ENCODE measurements around the gene SLC40A1. TPM values are rescaled to one million over a fixed set of nuclear protein-coding genes. Genes with fewer than 3 reads are reported as not detected.

SLC40A1 gene
- total and polyA plus RNA-seq, 10 of the 15 experiments (the other 5 are each of a cell fraction or from before 2014, with no cell fraction given) = 0.01 to 0.38 (median 0.08) TPM; not detected in 7

DNA sequence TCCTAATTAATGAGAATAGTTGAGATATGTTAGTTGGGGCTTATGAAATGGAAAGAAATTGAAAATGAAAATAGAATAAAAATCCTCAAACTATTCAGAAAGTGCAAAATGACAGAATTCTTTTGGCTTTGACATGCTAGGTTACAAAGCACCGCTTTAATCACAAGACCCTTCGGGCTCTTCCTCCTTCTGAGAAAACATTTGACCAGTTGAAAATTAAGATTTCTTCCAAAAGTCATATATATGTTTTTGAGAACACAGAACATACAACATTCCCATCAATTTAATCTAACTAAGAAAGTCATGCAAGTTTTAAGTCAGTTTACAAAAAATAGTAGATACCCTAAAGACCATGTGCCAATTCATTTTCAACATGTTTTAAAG, 2.2 kb upstream of the SLC40A1 start:
- SMC1A ChIA-PET (ENCODE audit: uncharacterized antibody, unreplicated experiment) = no interaction called here
- H3K9ac ChIP-seq (ENCODE audit: control insufficient read depth, insufficient read depth, low read length) = no peak overlapping the region
- H3K9me3 ChIP-seq (replicated peaks; ENCODE audit: control insufficient read depth, insufficient read depth, low read length) = no peaks in the 10 kb centered on the region
- BruUV-seq (replicated peaks) = no TSS peak
- RAD21 ChIA-PET (ENCODE audit: unreplicated experiment) = no interaction called here
- H3K4me3 ChIP-seq = no peak overlapping the region
- H3K27me3 ChIP-seq (replicated peaks in 1 of 2; ENCODE audit: control insufficient read depth in 2 of 2, insufficient read depth in 2 of 2, low read length in 1 of 2) = peaks cover 10 to 13% of the 10 kb centered on the region in 2 experiments
- no peak for TF ChIP-seq CHD1 (IDR thresholded peaks at IDR 0.05; ENCODE audit: low read depth, low read length)
- ATAC-seq (no peak), FAIRE-seq (no peak), DNase-seq (ENCODE audit: low read depth, low spot score) (no peak)
- no peak overlapping the region for H3K27ac ChIP-seq (ENCODE audit: control insufficient read depth, insufficient read depth)
- CTCF ChIA-PET = no interaction called here
- 24% methylated on average over 2 of the region's 2 CpGs for WGBS (ENCODE audit: insufficient coverage, insufficient replicate concordance, low lambda C conversion rate, missing lambda C conversion rate)
- no peaks in the 10 kb centered on the region for H3K4me1 ChIP-seq (ENCODE audit: control insufficient read depth, insufficient read depth, low read length)
- POLR2A ChIA-PET = no interaction called here
- no peaks in the 10 kb centered on the region for H3K36me3 ChIP-seq (ENCODE audit: control insufficient read depth in 2 of 2, insufficient read depth in 2 of 2, low read length in 1 of 2)
- no peaks in the 10 kb centered on the region for H4K20me1 ChIP-seq (ENCODE audit: control insufficient read depth, insufficient read depth)
- H3K79me2 ChIP-seq (ENCODE audit: control insufficient read depth, insufficient read depth, low read length) = no peaks in the 10 kb centered on the region
- in situ Hi-C loops (cut with MboI) (no loop called here), intact Hi-C loops (cut with micrococcal nuclease; ENCODE audit: unreplicated experiment) (no loop called here)
- H3K4me2 ChIP-seq (ENCODE audit: control insufficient read depth, insufficient read depth) = no peak overlapping the region
- H2AFZ ChIP-seq (ENCODE audit: control insufficient read depth, low read depth, low read length) = no peak overlapping the region

DNA sequence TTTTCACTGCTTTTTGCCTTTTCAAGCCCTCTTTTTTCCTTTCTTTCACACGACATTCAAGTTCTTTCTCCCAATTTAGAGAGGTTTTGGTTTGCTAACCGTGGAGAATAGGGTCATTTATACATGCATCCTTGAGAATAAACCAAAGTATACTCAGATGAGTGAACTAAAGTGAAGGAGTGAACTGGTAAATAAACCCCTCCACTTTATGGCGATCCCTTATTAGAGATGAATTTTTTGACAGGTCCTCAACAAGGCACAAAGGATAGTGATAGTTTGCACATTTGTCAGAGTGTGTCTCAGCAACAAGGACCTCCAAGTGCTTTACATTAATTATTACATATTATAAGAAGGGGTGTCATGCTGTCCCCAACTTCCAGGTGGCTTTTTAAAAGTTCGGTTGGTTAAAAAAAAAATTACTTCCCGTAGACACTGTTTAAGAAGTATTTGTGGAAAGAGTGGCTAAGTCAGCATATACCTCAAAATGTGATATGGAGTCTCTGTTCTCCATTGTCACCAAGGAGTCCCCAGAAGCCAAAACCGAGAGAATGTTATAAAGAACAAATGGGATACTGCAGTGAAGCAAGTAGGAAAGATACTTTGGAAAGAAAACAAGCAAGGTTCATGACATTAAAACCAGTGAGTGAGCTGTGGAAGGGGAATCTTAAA, 1.7 kb upstream of the SLC40A1 start:
- WGBS (ENCODE audit: insufficient coverage, insufficient replicate concordance, low lambda C conversion rate, missing lambda C conversion rate) = 1% methylated on average over 6 of the region's 6 CpGs
- Histone ChIP-seq H3K4me2 (ENCODE audit: control insufficient read depth, insufficient read depth) (no peak overlapping the region), H3K9me3 (replicated peaks; ENCODE audit: control insufficient read depth, insufficient read depth, low read length) (no peaks in the 10 kb centered on the region), H3K9ac (ENCODE audit: control insufficient read depth, insufficient read depth, low read length) (no peak overlapping the region), H4K20me1 (ENCODE audit: control insufficient read depth, insufficient read depth) (no peaks in the 10 kb centered on the region), H3K4me3 (no peak overlapping the region), H3K36me3 (ENCODE audit: control insufficient read depth in 2 of 2, insufficient read depth in 2 of 2, low read length in 1 of 2) (no peaks in the 10 kb centered on the region), H3K79me2 (ENCODE audit: control insufficient read depth, insufficient read depth, low read length) (no peaks in the 10 kb centered on the region), H3K27me3 (replicated peaks in 1 of 2; ENCODE audit: control insufficient read depth in 2 of 2, insufficient read depth in 2 of 2, low read length in 1 of 2) (peaks cover 10 to 13% of the 10 kb centered on the region in 2 experiments), H3K27ac (ENCODE audit: control insufficient read depth, insufficient read depth) (no peak overlapping the region), H2AFZ (ENCODE audit: control insufficient read depth, low read depth, low read length) (no peak overlapping the region), H3K4me1 (ENCODE audit: control insufficient read depth, insufficient read depth, low read length) (no peaks in the 10 kb centered on the region)
- in situ Hi-C loops (cut with MboI) (no loop called here), intact Hi-C loops (cut with micrococcal nuclease; ENCODE audit: unreplicated experiment) (no loop called here)
- ChIA-PET RAD21 (ENCODE audit: unreplicated experiment) (no interaction called here), SMC1A (ENCODE audit: uncharacterized antibody, unreplicated experiment) (no interaction called here), CTCF (no interaction called here), POLR2A (no interaction called here)
- DNase-seq (ENCODE audit: low read depth, low spot score) = no peak
- no peak for FAIRE-seq
- no peak for ATAC-seq
- no TSS peak for BruUV-seq (replicated peaks)
- no peak for TF ChIP-seq RAD51 (IDR thresholded peaks at IDR 0.05)
- TF ChIP-seq, protein P1, sequence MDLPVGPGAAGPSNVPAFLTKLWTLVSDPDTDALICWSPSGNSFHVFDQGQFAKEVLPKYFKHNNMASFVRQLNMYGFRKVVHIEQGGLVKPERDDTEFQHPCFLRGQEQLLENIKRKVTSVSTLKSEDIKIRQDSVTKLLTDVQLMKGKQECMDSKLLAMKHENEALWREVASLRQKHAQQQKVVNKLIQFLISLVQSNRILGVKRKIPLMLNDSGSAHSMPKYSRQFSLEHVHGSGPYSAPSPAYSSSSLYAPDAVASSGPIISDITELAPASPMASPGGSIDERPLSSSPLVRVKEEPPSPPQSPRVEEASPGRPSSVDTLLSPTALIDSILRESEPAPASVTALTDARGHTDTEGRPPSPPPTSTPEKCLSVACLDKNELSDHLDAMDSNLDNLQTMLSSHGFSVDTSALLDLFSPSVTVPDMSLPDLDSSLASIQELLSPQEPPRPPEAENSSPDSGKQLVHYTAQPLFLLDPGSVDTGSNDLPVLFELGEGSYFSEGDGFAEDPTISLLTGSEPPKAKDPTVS (IDR thresholded peaks at IDR 0.05; ENCODE audit: low read depth, low read length) = no peak
- no peak for TF ChIP-seq POLR2AphosphoS2 (IDR thresholded peaks at IDR 0.05; ENCODE audit: low read depth, low read length)
- TF ChIP-seq TCF7 (IDR thresholded peaks at IDR 0.05; ENCODE audit: borderline replicate concordance) = no peak
- TF ChIP-seq, protein P2, sequence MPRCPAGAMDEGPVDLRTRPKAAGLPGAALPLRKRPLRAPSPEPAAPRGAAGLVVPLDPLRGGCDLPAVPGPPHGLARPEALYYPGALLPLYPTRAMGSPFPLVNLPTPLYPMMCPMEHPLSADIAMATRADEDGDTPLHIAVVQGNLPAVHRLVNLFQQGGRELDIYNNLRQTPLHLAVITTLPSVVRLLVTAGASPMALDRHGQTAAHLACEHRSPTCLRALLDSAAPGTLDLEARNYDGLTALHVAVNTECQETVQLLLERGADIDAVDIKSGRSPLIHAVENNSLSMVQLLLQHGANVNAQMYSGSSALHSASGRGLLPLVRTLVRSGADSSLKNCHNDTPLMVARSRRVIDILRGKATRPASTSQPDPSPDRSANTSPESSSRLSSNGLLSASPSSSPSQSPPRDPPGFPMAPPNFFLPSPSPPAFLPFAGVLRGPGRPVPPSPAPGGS (IDR thresholded peaks at IDR 0.05; ENCODE audit: borderline replicate concordance, insufficient read depth, low read depth, low read length, poor library complexity, severe bottlenecking) = no peak
- no peak for TF ChIP-seq ZSCAN29 (IDR thresholded peaks at IDR 0.05)
- no peak for TF ChIP-seq CBX3 (IDR thresholded peaks at IDR 0.05; ENCODE audit: borderline replicate concordance, low read depth)
- no peak for TF ChIP-seq ZNF274 (IDR thresholded peaks at IDR 0.05; ENCODE audit: insufficient read depth, insufficient read length)
- TF ChIP-seq SMAD1 (IDR thresholded peaks at IDR 0.05; ENCODE audit: low read depth, partially characterized antibody) = no peak
- TF ChIP-seq BACH1 (IDR thresholded peaks at IDR 0.05; ENCODE audit: borderline replicate concordance) = no peak
- no peak for TF ChIP-seq POLR2A (IDR thresholded peaks at IDR 0.05; ENCODE audit: low read depth, low read length)
- TF ChIP-seq CHD2 (IDR thresholded peaks at IDR 0.05; ENCODE audit: borderline replicate concordance, low read depth, low read length) = no peak

All from GM12878 (cell line).